Colon (tissue), 2 donors: ENCODE data around the gene LSAMP.

Source experiments
- FAIRE-seq: peaks from 2 replicates; lab custom pipeline; 2012; peaks lifted over from hg19 to GRCh38; lab: Jason Lieb, UNC
- donor health status: control.
- donor health status: control.

Gene LSAMP

DNA sequence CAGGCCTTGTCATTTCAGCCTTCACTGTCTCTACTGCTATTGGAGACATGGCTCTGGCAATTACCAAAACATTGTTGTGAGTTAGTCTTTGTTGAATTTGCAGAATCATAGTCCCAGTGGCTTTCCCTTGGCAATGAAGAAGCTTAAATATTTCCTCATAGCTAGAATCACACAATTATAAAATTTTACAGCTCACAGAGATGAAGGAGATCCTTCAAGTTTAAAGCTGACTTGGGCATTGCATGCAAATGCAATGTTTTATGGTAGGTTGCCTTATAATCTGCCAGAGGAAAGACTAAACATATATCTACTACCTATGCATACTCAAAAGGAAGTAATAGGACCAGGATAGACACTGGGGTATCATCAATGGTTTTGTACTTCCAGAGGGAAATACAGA lies 90.9 kb downstream of the LSAMP start:
- no peak for FAIRE-seq

DNA sequence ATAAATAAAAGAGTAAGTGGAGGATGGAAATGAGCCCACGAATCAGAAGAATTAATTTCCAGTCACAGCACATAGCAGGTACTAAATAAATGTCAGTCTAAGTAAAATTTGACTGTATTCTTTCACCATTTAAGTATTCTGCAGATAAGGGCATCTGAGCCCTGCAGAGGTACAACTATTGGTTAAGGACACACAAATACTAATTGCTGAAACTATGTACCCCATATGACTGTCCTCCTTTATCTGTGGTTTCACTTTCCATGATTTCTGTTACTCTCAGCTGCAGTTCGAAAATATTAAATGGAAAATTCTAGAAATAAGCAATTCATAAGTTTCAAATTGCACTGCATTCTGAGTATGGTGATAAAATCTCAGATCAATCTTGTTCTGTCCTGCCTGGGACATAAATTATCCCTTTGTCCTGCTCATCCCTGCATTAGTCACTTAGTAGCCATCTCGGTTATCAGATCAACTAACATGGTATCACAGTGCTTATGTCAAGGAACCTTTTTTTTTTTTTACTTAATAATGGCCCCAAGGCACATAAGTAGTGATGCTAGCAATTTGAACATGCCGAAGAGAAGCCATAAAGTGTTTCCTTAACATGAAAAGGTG lies 95.1 kb downstream of the LSAMP start:
- FAIRE-seq = no peak

DNA sequence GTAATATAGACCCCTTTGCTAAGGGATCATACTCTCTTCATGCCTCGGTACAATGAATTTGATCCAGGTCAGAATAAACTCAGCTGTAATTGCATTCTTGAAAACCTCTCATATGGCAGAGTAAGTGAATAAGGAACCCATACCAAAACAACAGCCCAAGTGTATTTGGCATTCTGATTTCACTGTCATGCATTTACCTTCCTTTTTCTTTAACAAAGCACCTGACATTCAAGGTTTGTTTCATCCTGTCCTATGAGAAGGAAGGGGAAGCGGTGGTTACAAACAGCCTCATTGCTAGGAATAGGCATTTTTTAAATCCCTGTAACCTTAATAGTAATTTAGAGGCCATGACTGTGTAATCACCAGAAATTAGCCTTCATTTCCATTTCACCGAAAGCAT lies 97.1 kb downstream of the LSAMP start:
- FAIRE-seq = no peak

DNA sequence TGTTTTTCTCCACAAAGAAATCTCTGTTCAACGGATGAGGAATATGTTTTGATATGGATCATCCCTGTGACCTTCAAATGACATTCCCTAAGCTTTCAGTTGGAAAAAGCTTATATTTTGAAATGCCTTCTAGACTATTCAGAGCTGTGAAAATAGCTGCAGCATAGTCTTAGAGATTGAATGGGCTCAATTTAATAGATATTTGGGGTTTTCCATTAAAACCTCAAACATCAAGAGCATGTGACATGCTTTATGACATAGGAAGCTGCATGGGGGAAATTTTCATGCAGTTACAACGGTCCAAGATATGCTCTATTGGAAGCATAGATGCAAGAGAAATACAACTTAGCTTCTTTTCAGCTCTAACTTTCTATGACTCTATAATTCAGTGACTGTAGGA lies 102.8 kb downstream of the LSAMP start:
- no peak for FAIRE-seq

DNA sequence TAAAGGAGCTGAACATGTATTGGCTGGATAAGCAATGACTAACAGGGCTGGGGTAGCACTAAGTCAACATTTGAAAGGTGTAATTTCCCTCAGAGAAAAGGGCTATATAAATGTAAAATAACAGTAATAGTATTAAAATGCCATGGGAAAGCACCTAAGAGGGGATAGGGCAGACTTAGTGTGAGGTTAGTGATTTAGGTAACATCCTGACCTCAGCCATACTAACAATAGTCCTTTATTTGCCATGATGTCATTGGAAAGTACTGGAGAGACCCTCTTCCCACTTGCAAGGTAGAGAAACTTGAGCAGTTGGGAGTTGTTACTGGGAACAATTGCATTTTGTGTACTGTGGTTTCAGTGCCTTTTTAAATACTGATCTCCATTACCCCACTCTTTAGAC lies 103.4 kb downstream of the LSAMP start:
- FAIRE-seq = no peak

DNA sequence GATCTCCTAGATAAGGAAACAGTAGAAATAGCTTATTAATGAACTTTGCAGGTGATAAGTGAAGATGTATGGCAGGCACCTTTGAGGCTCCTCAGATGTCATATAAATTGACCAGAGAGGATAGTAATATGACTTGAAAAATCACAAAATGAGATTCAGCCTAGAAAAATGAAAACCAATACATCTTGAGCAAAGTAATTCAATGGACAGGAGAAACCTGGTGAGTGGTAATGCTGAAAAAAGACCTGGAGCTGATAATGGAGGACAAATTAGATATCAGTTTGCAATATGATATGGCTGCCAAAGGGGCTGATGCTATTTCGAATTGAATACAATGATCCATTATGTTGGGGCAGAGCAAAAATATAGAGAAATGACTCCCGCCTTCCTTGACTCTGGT lies 103.9 kb downstream of the LSAMP start:
- no peak for FAIRE-seq

DNA sequence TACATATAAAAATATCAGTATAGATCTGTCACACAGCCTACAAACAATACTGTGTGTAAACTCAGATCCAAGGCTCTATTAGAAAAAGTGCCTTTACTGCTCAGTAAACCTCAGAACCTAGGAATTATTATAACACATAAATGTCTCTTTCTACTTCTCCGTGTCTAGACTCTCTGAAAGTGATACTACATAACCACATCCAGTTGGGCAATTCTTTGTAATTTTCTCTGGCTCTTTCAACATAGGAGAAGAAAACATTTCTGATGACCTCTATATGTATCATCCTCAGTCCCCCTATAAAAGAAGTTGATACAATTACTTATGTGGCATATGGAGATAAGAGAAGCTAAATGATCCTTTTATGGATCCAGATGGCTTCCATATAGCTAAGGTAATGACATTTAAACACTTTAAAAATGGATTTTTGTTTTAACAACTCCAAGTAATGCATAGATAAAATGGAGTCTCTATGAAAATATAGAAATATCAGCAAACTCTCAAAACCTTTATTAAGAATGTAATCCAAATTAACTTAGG lies 104.5 kb downstream of the LSAMP start:
- FAIRE-seq = no peak

DNA sequence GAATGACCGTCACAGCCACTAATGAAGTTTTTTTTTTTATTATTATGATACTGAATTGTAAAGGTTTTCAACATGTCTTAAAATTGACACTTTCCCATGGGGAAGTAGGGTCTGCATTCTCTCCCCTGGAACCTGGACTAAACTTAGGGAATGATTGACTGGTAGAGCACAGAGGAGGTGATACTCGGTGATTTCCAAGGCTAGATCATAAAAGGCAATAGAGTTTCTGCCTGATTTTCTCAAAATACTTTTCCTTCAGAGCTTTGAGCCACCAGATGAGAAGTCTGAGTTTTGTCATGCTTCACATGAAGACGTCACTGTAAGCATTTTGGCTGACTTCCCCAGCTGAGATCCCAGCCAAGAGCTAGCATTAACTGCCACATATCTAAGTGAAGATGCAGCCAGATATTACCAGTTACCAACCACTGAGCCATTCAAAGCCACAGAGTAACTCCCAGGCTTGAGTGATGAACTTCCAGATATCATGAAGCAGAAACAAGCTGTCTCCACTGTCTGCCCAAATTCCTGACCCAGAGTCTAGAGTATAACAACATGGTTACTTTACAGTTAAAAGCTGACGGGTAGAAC lies 105.8 kb downstream of the LSAMP start:
- FAIRE-seq = no peak

DNA sequence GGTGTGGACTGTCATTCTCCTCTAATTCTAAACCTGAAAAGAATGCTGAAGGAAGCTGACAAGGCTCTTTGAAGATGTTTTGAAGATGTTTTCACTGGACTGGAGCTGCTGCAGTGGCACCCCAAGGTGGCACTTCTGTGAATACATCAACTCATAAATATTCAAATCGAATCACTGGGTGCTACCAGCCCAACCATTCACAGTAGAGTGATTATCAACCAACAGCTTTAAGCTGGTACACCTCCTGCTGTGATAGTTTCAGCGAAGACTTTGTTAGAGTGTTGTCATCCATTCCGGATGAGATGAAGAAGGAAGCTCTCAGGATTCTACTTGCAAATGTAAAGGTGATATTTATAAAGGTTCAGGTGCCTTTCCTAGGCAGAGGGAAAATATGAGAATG lies 106.6 kb downstream of the LSAMP start:
- FAIRE-seq = no peak

DNA sequence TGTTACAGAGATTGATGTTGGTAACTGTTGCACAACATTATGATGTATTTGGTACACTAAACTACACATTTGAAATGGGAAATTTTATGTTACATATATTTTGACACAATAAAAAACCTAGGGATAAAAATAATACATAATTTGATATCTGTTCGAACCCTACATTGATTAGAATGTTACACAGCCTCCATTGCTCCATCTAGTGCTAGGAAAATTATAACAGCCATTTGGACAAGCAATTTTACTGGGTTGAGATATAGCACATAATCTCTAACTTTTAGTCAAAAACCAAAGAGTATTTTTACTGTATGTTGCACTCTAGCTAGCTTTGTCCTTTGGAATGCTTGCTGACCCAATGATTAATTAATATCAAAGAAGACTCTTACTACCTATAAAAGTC lies 108.1 kb downstream of the LSAMP start:
- FAIRE-seq = no peak

DNA sequence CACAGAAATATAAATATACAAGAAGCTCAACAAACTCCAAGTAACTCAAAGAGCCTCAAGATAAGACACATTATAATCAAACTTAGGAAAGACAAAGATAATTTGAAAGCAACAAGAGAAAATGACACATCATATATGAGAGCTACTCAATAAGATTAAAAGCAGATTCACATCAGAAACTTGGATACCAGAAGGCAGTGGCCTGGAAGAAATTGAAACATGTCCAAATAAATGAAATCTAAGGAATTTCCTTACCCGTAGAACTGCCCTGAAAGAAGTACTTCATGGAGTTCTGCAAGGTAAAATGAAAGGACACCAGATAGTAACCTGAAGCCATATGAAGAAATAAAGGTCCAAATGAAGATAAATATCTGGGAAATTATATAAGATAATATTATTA lies 113.9 kb downstream of the LSAMP start:
- no peak for FAIRE-seq

DNA sequence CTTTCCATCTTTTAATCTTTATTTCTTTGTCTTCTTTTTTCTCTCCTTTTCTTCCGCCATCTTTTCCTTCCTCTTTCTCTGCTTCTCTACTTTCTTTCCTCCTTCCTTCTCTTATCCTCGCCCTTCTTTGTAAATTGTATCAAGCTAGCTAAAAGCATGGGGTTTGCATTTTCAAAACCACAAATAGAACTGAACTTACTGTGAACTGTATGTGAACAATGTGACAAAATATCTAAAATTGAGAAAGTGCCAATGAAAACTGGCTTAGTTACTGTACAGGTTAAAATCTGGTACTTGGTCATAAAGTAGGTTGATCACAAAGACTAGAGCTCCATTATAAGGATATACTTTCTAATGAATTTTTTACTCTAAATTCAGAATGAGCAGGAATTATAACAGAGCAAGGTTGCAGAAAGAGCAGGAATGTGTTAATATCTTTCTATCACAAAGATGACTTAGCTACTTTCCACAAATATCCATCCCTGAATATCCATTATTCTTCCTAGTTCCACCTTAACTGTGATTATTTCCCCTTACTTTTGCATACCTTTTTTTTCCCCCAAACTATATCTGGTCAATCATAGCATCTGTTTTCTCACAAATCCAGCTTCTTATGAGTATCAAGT lies 122.4 kb downstream of the LSAMP start:
- no peak for FAIRE-seq

DNA sequence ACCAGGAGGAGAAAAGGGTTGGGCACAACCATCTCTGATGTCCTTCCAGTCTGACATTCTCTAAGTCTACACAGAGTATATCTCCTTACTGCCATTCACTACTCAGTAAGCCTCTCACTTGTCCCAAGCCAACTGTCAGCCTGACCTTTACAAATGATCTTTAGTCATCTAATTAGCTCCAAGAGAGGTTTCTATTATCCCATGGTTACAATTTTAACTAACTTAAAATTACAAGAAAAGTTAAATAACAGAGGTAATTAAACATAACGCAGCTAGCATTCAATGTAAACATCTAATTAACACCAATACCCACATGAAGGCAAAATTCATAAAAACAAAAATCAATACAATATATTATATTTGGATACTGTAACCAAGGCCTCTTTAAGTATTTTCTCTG lies 126.9 kb downstream of the LSAMP start:
- no peak for FAIRE-seq

DNA sequence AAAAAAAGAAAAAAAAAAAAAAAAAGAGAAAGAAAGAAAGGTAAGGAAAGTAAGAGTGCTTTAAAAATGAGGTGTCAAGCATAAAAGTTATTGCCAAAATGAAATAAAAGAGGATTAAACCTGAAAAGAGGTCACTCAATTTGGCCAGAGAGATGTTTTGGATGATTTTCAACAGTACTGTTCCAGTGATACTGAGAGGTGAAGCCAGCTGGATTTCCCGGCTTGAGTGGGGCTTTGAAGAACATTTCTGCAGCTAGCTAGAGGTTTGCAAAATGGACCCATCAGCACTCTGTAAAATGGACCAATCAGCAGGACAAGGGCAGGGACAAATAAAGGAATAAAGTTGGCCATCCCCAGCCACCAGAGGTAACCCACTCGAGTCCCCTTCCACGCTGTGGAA lies 128.5 kb downstream of the LSAMP start:
- no peak for FAIRE-seq

DNA sequence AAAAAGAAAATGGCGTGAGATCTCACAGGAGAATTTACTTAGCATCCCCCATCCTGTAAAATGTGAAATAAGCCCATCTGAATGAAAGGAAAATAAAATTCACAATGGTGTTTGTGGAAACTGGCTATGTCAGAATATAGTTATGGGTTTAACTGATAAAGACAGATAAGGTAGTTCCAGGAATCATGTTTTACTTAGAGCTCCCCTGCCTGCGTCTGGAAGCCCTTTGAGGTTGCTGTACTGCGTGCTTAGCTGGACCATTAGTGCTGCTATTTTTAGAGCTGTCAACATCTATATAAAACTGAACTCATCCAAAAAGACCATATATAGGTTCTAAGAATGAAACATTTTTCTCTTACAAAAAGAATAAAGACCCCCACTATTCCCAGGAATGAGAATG lies 130.8 kb downstream of the LSAMP start:
- no peak for FAIRE-seq

DNA sequence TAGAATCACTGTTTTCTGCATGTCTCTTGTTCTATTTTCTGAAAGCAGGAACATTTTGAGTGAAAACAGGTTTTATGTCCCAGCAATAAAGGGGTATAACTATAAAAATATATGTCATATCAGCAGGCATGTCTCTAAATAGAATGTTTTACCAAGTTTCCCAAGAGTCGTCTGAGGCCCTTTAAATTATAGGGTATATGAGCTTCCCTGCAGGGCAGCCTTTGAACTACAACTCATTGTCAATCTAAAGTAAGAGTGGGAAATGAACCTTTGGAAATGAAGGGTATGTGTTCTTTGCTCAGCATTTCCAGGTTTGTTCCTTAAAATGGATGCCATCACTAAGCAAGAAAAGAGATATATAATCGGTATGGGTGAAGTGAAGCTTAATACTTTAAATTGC lies 138.6 kb downstream of the LSAMP start:
- no peak for FAIRE-seq

DNA sequence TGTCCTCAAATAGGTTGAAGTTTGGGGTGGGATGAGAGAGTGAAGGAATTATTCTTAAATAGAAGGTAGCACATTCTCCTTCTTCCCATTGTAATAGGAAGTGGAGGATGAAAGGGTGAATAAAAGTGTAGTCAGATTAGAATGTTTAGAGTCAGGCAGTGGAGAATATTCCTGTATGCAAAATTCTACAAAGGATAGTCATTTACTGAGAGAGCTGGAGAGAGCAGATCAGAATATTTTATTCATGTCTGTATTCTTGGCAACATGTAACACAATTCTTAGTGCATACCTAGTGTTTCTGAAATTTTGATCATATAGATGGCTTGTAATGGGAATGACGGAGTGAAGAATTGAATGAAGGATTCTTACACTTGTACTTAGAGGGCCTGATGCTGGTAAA lies 139.1 kb downstream of the LSAMP start:
- FAIRE-seq = no peak

DNA sequence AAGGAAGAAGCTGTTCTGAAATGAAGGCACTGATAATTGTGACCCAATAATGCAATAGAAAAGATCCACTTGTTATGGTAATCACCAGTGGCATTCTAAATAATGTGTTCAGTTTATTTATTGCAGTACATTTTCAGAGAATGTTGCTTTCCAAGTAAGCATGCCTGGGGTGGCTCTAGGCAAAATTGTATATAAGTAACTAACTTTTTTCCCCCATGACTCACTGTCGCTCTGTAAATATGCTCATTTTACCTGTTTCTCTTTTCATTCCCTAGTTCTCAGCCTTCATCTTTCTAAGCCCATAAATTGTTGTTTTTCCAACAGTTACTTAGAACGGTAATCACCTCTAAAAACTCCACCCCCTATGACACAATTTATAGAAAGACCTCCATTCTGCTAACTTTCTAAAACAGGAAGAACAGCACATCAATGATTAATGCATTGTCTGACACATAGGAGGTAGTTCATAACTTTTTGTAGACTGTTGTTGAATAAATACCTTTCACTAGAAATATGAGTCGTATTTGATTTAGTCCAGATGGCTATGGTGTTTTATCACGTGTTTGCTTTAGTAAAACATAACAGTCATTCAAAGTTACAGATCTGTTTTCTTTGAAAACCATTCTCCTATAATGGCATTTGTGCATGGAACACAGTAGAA lies 143.1 kb downstream of the LSAMP start:
- no peak for FAIRE-seq

DNA sequence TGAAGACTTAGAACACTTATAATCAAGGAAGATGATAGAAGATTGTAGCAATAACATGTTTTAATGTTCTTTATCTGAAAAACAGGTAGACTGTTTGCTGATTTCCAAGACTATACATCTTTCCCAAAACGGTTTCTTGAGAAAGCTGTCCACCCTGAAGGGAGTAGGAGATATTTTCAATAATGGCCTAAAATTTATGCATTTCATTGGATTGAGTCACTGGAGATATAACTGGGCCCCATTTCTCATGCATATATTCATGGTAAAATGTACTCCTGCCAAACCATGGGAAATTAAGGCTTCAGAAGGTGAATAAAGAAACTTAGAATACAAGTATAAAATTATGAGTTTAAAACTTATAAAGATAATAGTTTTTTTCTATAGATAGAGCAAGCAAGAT lies 143.9 kb downstream of the LSAMP start:
- FAIRE-seq = no peak

DNA sequence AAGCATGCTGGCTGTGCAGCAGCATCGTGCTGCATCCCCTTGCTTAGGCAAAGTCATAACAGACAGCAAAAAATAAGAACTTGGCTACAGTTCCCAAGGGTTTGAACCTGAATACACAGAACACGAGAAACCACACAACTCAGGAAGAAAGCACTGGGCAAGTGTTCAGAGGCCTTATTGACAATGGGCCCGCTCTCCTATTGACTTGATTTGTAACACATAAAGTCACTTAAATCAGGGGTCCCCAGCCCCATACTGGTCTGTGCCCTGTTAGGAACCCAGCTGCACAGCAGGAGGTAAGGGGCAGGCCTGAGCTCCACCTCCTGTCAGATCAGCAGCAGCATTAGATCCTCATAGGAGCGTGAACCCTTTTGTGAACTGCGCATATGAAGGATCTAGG lies 145.1 kb downstream of the LSAMP start:
- FAIRE-seq = no peak

DNA sequence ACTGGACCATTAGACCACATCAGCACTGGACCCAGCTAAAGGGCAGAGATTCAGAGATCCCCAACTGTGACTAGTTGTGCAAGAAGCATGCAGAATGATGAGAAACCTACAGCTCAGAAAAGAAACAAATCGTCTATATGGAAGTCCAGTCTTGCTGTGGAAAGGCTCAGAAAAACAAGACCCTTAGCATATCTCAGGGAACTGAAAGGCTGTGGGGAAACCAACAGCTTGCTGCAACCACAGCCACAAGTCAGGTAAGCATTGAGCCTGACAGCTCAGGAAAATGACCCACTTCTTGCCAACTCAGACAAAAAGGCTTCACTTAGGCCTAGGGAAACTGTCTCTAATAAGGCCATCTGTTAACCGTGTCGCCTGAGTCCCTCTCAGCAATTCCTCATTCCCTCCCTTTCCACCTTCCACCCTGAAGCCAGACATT lies 145.6 kb downstream of the LSAMP start:
- no peak for FAIRE-seq

DNA sequence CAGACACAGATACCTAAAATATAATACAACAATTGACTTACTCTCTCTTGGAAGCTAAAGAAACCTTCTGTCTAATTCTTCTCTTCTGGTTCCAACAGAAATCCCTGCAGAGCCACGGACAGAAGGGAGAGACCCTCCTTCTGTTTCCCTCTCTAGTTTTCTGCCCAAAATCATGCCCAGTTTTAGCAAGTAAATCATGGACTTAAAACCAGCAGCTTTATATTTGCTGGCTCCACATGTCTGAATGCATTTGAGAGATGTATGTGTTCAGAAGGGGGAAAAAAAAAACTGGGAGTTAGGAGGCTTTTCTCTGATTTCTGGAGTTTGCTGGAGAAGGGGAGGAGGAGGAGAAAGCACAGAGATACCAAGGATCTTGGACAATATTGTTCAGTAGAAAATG lies 147.1 kb downstream of the LSAMP start:
- FAIRE-seq = no peak

DNA sequence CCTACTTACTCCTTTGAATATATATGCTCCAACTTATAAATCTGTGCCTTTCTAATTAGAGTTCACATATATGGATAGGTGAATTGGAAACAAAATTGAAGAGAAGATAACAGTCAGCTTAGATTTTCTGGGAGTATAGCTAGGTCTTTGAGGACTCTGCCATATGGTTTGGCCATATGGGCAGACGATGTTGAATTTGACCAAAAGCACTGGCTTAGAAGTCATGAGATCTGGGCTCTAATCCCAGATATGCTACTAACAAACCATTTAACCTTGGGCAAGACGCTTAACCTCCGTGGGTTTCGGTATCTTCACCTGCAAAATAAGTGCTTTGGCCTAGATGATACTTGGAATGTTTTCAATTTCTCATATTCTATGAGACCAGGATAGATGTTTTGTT lies 154.1 kb downstream of the LSAMP start:
- no peak for FAIRE-seq
